Measurements from ENCODE around the gene EME2.

EME2 gene

DNA sequence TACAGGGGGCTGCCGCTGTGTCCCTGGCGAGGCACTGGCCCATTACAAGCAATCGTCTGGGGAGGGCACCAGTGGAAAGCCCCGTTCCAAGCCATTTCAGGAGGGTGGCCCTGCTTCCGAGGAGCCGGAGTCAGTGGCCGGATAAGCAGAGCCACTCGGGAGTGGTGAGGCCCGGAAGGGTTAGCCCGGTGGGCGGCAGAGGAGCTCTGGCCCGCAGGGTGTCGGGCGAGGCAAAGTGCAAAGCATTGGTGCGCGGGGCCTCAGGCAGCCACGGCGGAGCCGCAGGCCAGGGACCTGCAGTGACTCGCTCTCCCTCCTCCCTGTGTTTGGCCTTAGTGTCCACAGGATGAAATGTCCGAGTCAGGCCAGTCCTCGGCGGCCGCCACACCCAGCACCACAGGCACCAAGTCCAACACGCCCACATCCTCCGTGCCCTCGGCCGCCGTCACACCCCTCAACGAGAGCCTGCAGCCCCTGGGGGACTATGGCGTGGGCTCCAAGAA is 25.9 kb upstream of the EME2 start:
- TF ChIP-seq EP300 (IDR thresholded peaks at IDR 0.05; ENCODE audit: borderline replicate concordance) (no peak), ZBTB7A (IDR thresholded peaks at IDR 0.05; ENCODE audit: low read depth) (no peak), CEBPB (IDR thresholded peaks at IDR 0.05) (no peak), NFIC (IDR thresholded peaks at IDR 0.05) (no peak), YY1 (IDR thresholded peaks at IDR 0.05; ENCODE audit: low read depth) (no peak), TEAD4 (IDR thresholded peaks at IDR 0.05) (no peak), FOXM1 (IDR thresholded peaks at IDR 0.05; ENCODE audit: borderline replicate concordance, low read depth) (no peak)

- TF ChIP-seq NFIC (IDR thresholded peaks at IDR 0.05) (no peak), FOXM1 (IDR thresholded peaks at IDR 0.05; ENCODE audit: borderline replicate concordance, low read depth) (no peak), ZBTB7A (IDR thresholded peaks at IDR 0.05; ENCODE audit: low read depth) (no peak)
Measured at GRCh38 chr16:1747934-1748333, 24.7 kb upstream of the EME2 start.

GRCh38 chr16:1749152-1750117 is 23.2 kb upstream of the EME2 start:
- TF ChIP-seq USF1 (IDR thresholded peaks at IDR 0.05) (no peak), FOXM1 (IDR thresholded peaks at IDR 0.05; ENCODE audit: borderline replicate concordance, low read depth) (no peak), RAD21 (IDR thresholded peaks at IDR 0.05; ENCODE audit: low read depth) (no peak), TAF1 (IDR thresholded peaks at IDR 0.05; ENCODE audit: low read depth) (no peak), MAX (IDR thresholded peaks at IDR 0.05) (no peak), EP300 (IDR thresholded peaks at IDR 0.05; ENCODE audit: borderline replicate concordance) (no peak)

GRCh38 chr16:1751946-1752345 is 20.7 kb upstream of the EME2 start:
- TF ChIP-seq CREB1 (IDR thresholded peaks at IDR 0.05; ENCODE audit: low read depth), result no peak

GRCh38 chr16:1752853-1753252 is 19.8 kb upstream of the EME2 start:
- TF ChIP-seq CREB1 (IDR thresholded peaks at IDR 0.05; ENCODE audit: low read depth) (no peak), TAF1 (IDR thresholded peaks at IDR 0.05; ENCODE audit: low read depth) (no peak), NFIC (IDR thresholded peaks at IDR 0.05) (no peak), TEAD4 (IDR thresholded peaks at IDR 0.05) (no peak), RAD21 (IDR thresholded peaks at IDR 0.05; ENCODE audit: low read depth) (no peak), YY1 (IDR thresholded peaks at IDR 0.05; ENCODE audit: low read depth) (no peak), EGR1 (IDR thresholded peaks at IDR 0.05) (no peak), ZBTB7A (IDR thresholded peaks at IDR 0.05; ENCODE audit: low read depth) (no peak), EP300 (IDR thresholded peaks at IDR 0.05; ENCODE audit: borderline replicate concordance) (no peak), TCF12 (IDR thresholded peaks at IDR 0.05; ENCODE audit: low read depth) (no peak), USF1 (IDR thresholded peaks at IDR 0.05) (no peak), FOXM1 (IDR thresholded peaks at IDR 0.05; ENCODE audit: borderline replicate concordance, low read depth) (no peak), CEBPB (IDR thresholded peaks at IDR 0.05) (no peak), MAX (IDR thresholded peaks at IDR 0.05) (no peak)

DNA sequence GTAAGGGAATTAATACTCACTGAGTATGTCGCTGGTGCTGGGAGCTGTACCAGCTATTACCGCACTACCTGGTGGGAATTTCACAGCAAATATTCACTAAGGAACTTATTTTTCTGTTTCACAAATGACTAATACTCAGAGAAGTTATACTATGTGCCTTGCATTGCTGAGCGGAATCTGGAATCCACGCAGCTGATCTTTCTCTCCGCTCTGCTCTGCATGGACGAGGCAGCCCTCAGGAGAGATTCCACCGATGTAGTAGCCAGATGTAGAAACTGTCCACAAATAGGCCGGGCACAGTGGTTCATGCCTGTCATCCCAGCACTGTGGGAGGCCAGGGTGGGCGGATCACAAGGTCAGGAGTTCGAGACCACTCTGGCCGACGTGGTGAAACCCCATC is 18.4 kb upstream of the EME2 start:
- TF ChIP-seq YY1 (IDR thresholded peaks at IDR 0.05; ENCODE audit: low read depth), result no peak
- TF ChIP-seq USF1 (IDR thresholded peaks at IDR 0.05), result no peak
- no peak for TF ChIP-seq CREB1 (IDR thresholded peaks at IDR 0.05; ENCODE audit: low read depth)
- TF ChIP-seq ZBTB7A (IDR thresholded peaks at IDR 0.05; ENCODE audit: low read depth), result no peak
- TF ChIP-seq EP300 (IDR thresholded peaks at IDR 0.05; ENCODE audit: borderline replicate concordance), result no peak
- TF ChIP-seq RAD21 (IDR thresholded peaks at IDR 0.05; ENCODE audit: low read depth), result no peak

- no peak for TF ChIP-seq YY1 (IDR thresholded peaks at IDR 0.05; ENCODE audit: low read depth)
- no peak for TF ChIP-seq TCF12 (IDR thresholded peaks at IDR 0.05; ENCODE audit: low read depth)
- no peak for TF ChIP-seq EP300 (IDR thresholded peaks at IDR 0.05; ENCODE audit: borderline replicate concordance)
- no peak for TF ChIP-seq RAD21 (IDR thresholded peaks at IDR 0.05; ENCODE audit: low read depth)
- TF ChIP-seq MAX (IDR thresholded peaks at IDR 0.05), result no peak
- no peak for TF ChIP-seq USF1 (IDR thresholded peaks at IDR 0.05)
- TF ChIP-seq FOXM1 (IDR thresholded peaks at IDR 0.05; ENCODE audit: borderline replicate concordance, low read depth), result no peak
- no peak for TF ChIP-seq TEAD4 (IDR thresholded peaks at IDR 0.05)
- no peak for TF ChIP-seq CEBPB (IDR thresholded peaks at IDR 0.05)
- no peak for TF ChIP-seq TAF1 (IDR thresholded peaks at IDR 0.05; ENCODE audit: low read depth)
- no peak for TF ChIP-seq CREB1 (IDR thresholded peaks at IDR 0.05; ENCODE audit: low read depth)
- TF ChIP-seq EGR1 (IDR thresholded peaks at IDR 0.05), result no peak
- TF ChIP-seq ZBTB7A (IDR thresholded peaks at IDR 0.05; ENCODE audit: low read depth), result no peak
Measured at GRCh38 chr16:1757714-1758461, 14.7 kb upstream of the EME2 start.

Data from Ishikawa (cell line).